ENCODE measurements around the gene SCGB3A2.

GRCh38 chr5:147835386-147835798 is 43.1 kb upstream of the SCGB3A2 start:
- TF ChIP-seq ZNF70 (CRISPR knock-in tag; IDR thresholded peaks at IDR 0.05) (no peak), RARB (CRISPR knock-in tag; IDR thresholded peaks at IDR 0.05) (no peak), SNAI2 (CRISPR knock-in tag; IDR thresholded peaks at IDR 0.05) (no peak), CSRNP3 (CRISPR knock-in tag; IDR thresholded peaks at IDR 0.05) (no peak), ZNF8 (CRISPR knock-in tag; IDR thresholded peaks at IDR 0.05) (no peak), ISL1 (CRISPR knock-in tag; IDR thresholded peaks at IDR 0.05) (no peak)
